Measurements from ENCODE around the gene AOPEP.

AOPEP gene

DNA sequence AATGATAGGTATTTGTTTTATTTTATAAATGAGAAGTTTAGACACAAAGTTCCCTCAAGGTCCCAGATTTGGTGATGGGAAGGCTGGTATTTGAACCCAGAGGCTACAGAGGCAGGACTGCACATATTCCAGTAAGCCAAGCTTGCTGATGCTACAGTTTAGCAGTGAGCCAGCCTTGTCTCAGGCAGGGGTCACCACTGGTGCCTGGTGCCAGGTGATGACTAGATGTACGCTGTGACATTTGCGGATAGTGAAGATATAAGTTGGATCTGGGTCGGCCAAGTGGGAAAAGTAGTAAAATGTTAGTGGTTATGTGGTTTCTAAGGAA lies 143.9 kb downstream of the AOPEP start (continued):
- no peak for TF ChIP-seq ZNF366 (tag by site-specific recombination; conservative IDR thresholded peaks at IDR 0.05)
- TF ChIP-seq SP3 (tag by site-specific recombination; IDR thresholded peaks at IDR 0.05) = no peak
- TF ChIP-seq, protein P1, sequence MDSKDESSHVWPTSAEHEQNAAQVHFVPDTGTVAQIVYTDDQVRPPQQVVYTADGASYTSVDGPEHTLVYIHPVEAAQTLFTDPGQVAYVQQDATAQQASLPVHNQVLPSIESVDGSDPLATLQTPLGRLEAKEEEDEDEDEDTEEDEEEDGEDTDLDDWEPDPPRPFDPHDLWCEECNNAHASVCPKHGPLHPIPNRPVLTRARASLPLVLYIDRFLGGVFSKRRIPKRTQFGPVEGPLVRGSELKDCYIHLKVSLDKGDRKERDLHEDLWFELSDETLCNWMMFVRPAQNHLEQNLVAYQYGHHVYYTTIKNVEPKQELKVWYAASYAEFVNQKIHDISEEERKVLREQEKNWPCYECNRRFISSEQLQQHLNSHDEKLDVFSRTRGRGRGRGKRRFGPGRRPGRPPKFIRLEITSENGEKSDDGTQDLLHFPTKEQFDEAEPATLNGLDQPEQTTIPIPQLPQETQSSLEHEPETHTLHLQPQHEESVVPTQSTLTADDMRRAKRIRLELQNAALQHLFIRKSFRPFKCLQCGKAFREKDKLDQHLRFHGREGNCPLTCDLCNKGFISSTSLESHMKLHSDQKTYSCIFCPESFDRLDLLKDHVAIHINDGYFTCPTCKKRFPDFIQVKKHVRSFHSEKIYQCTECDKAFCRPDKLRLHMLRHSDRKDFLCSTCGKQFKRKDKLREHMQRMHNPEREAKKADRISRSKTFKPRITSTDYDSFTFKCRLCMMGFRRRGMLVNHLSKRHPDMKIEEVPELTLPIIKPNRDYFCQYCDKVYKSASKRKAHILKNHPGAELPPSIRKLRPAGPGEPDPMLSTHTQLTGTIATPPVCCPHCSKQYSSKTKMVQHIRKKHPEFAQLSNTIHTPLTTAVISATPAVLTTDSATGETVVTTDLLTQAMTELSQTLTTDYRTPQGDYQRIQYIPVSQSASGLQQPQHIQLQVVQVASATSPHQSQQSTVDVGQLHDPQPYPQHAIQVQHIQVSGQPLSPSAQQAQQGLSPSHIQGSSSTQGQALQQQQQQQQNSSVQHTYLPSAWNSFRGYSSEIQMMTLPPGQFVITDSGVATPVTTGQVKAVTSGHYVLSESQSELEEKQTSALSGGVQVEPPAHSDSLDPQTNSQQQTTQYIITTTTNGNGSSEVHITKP (tag by site-specific recombination; IDR thresholded peaks at IDR 0.05) = no peak
- TF ChIP-seq, protein P2, sequence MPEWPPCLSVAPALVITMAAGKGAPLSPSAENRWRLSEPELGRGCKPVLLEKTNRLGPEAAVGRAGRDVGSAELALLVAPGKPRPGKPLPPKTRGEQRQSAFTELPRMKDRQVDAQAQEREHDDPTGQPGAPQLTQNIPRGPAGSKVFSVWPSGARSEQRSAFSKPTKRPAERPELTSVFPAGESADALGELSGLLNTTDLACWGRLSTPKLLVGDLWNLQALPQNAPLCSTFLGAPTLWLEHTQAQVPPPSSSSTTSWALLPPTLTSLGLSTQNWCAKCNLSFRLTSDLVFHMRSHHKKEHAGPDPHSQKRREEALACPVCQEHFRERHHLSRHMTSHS (tag by site-specific recombination; IDR thresholded peaks at IDR 0.05) = no peak
- no peak for TF ChIP-seq ZNF510 (tag by site-specific recombination; IDR thresholded peaks at IDR 0.05; ENCODE audit: insufficient replicate concordance)
- TF ChIP-seq ZNF426 (tag by site-specific recombination; IDR thresholded peaks at IDR 0.05) = no peak
- TF ChIP-seq ZNF585B (tag by site-specific recombination; IDR thresholded peaks at IDR 0.05) = no peak
- TF ChIP-seq PRDM1 (tag by site-specific recombination; IDR thresholded peaks at IDR 0.05) = no peak
- TF ChIP-seq, protein P3, sequence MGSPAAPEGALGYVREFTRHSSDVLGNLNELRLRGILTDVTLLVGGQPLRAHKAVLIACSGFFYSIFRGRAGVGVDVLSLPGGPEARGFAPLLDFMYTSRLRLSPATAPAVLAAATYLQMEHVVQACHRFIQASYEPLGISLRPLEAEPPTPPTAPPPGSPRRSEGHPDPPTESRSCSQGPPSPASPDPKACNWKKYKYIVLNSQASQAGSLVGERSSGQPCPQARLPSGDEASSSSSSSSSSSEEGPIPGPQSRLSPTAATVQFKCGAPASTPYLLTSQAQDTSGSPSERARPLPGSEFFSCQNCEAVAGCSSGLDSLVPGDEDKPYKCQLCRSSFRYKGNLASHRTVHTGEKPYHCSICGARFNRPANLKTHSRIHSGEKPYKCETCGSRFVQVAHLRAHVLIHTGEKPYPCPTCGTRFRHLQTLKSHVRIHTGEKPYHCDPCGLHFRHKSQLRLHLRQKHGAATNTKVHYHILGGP (tag by site-specific recombination; IDR thresholded peaks at IDR 0.05) = no peak
- TF ChIP-seq, protein P4, sequence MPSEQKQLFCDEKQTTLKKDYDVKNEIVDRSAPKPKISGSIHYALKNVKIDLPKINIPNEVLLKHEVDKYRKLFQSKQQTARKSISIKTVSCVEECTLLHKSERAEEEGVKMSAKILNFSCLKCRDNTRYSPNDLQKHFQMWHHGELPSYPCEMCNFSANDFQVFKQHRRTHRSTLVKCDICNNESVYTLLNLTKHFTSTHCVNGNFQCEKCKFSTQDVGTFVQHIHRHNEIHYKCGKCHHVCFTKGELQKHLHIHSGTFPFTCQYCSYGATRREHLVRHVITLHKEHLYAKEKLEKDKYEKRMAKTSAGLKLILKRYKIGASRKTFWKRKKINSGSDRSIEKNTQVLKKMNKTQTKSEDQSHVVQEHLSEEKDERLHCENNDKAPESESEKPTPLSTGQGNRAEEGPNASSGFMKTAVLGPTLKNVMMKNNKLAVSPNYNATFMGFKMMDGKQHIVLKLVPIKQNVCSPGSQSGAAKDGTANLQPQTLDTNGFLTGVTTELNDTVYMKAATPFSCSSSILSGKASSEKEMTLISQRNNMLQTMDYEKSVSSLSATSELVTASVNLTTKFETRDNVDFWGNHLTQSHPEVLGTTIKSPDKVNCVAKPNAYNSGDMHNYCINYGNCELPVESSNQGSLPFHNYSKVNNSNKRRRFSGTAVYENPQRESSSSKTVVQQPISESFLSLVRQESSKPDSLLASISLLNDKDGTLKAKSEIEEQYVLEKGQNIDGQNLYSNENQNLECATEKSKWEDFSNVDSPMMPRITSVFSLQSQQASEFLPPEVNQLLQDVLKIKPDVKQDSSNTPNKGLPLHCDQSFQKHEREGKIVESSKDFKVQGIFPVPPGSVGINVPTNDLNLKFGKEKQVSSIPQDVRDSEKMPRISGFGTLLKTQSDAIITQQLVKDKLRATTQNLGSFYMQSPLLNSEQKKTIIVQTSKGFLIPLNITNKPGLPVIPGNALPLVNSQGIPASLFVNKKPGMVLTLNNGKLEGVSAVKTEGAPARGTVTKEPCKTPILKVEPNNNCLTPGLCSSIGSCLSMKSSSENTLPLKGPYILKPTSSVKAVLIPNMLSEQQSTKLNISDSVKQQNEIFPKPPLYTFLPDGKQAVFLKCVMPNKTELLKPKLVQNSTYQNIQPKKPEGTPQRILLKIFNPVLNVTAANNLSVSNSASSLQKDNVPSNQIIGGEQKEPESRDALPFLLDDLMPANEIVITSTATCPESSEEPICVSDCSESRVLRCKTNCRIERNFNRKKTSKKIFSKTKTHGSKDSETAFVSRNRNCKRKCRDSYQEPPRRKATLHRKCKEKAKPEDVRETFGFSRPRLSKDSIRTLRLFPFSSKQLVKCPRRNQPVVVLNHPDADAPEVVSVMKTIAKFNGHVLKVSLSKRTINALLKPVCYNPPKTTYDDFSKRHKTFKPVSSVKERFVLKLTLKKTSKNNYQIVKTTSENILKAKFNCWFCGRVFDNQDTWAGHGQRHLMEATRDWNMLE (tag by site-specific recombination; conservative IDR thresholded peaks at IDR 0.05; ENCODE audit: low read depth) = no peak
- no peak for TF ChIP-seq SETDB1 (IDR thresholded peaks at IDR 0.05; ENCODE audit: insufficient read length, low read length)
- TF ChIP-seq ZNF830 (tag by site-specific recombination; IDR thresholded peaks at IDR 0.05; ENCODE audit: low read depth) = no peak

DNA sequence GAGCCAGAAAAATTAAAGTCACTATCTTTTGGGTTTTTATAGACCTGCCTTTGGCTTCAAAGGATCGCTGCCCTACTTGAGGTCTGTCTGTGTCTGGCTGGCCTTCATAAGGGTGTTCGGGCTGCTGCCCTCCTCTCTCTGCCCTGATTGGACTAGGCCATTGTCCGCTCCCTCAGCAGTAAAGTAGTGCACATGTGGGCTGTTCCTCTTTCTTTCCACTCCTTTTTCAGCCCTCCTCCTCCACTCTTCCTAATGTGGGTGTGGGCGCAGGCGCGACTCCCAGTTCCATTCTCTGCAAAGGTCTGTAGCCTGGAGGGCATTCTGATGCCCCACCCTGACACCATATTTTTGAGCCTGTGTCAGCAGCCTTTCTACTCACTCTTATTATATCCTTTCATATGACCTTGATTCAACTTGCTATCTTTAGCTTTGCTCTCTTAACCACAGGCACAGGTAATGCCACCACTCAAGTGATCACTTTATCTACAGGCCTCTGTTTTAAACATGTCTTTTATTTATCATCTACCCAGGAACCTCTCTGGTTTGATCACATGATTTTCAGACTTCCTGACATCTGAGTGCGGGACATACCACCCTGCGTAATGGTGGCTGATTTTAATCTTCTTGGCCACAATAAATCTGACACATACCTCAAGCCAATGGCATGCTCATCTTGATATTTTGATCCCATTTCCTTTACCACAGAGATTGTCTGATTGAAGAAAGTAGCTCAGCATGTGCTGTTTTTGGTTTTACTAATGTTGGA lies 144.5 kb downstream of the AOPEP start:
- CTCF ChIA-PET = no interaction called here
- Histone ChIP-seq H3K27ac (ENCODE audit: extremely low read depth, low read depth, low read length) (no peak overlapping the region), H3K4me3 (ENCODE audit: low read depth, low read length) (no peak overlapping the region), H3K4me1 (ENCODE audit: control insufficient read depth, insufficient read depth, low read length) (peaks cover 21% of the 10 kb centered on the region), H3K36me3 (ENCODE audit: control insufficient read depth in 2 of 2, insufficient read depth in 1 of 2, low read length in 2 of 2) (no peaks in the 10 kb centered on the region), H3K9me3 (ENCODE audit: control insufficient read depth, insufficient read depth, low read depth, low read length) (no peaks in the 10 kb centered on the region)
- TF ChIP-seq KLF1 (tag by site-specific recombination; IDR thresholded peaks at IDR 0.05) = 0 out of 2 replicates have a peak, but pooled peaks have one; percentile 24
- no peak for TF ChIP-seq ZNF624 (tag by site-specific recombination; IDR thresholded peaks at IDR 0.05)
- TF ChIP-seq ZFHX2 (tag by site-specific recombination; conservative IDR thresholded peaks at IDR 0.05) = peak; percentile 81
- TF ChIP-seq EGR2 (tag by site-specific recombination; IDR thresholded peaks at IDR 0.05; ENCODE audit: low read depth) = peak; percentile 83
- TF ChIP-seq ZNF341 (tag by site-specific recombination; IDR thresholded peaks at IDR 0.05; ENCODE audit: low read depth) = peak; percentile 20; the same call in 1 of the 2 replicates
- POLR2A ChIA-PET = no interaction called here

Data from HEK293 (cell line).